Germinal center (tissue), 1 donor: ENCODE results near the gene CCR7.

Source experiments
- DNase-seq: peaks from one replicate; pipeline ENCODE4 v3.0.0; 2012; ENCODE audit warnings: mixed read lengths, low spot score

CCR7 gene

DNA sequence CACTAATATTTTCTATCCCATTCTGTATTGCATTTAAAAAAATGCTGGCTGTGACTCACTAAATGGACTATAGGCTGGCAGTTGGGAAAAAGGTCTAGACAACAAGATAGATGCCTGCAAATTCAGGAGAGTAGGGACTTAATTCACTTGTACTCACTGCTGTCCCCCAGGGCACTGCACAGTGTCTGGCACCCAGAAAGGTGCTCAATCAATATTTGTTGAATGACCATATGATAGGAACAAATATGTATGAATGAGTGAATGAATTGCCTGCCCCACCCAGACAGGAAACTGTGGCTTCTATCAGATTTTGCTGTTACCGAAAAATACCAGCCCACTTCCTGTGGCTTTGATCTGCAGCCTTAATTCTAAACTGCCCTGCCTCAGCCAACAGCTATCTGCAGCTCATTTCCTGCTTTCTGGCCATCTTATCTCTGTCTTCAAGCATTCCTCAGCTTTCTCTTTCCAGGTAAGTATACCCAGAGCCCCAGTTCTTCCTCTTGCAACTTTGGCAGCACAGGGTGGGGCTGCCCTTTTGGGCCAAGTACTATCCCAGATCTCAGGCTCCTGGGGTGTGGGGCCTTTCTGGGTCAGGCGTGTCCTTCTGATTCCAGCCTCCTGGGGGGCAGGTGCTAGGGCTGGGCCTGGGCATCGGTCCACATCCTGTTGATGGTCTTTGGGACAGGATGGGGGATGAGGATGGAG lies 48.5 kb downstream of the CCR7 start:
- DNase-seq: peak; percentile 58

- no peak for DNase-seq
Measured at GRCh38 chr17:40515491-40516041, 49.7 kb downstream of the CCR7 start.

GRCh38 chr17:40515011-40515410 lies 50.3 kb downstream of the CCR7 start:
- no peak for DNase-seq

- no peak for DNase-seq
Measured at GRCh38 chr17:40514013-40514875, 51.0 kb downstream of the CCR7 start.

- DNase-seq: no peak
Measured at GRCh38 chr17:40511667-40512220, 53.5 kb downstream of the CCR7 start.

DNA sequence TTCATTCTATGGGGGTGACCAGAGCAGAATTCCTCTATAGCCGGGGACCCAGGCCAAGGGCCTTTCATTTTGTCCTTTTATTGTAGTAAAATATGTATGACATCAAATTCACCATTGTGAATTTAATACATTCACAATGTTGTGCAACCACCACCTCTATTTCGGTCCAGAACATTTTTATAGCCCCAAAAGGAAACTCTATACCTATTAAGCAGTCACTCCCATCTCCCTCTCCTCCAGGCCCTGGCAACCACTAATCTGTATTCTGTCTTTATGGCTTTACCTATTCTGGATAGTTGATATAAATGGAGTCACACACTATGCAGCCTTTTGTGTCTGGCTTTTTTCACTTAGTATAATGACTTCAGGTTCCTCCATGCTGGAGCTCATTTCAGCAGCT lies 54.1 kb downstream of the CCR7 start:
- no peak for DNase-seq

- no peak for DNase-seq
Measured at GRCh38 chr17:40510328-40510648, 55.0 kb downstream of the CCR7 start.

GRCh38 chr17:40509626-40510327 lies 55.5 kb downstream of the CCR7 start:
- no peak for DNase-seq

DNA sequence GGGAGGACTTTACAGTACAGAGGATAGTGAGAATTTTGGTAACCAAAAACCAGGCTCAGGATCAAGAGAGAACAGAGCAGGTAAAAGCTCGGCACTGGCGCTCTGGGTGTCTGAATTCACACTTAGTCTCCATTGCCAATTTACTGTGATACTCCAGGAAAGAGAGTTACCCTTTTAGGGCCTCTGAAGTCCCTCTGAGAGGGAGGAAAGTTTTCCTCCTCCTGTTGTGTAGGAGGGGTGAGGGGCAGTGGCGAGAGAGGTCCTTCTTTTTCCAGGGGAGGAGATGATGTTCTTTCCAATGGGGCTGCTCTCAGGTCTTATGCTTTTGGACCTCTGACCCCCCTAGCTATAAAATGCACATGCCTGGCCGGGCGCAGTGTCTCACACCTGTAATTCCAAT lies 58.5 kb downstream of the CCR7 start:
- no peak for DNase-seq
